GM19438 (cell line): Measurements from ENCODE around the gene HK3.

Experiments used
- ATAC-seq: cut with Tn5 transposase; IDR thresholded peaks from one replicate; pipeline ENCODE4 v1.9.1; 2021; ENCODE audit warnings: low read depth; ENCODE audit not compliant: unreplicated experiment

The HK3 gene

GRCh38 chr5:176886336-176887251 is 12.6 kb downstream of the HK3 start:
- ATAC-seq: no peak

DNA sequence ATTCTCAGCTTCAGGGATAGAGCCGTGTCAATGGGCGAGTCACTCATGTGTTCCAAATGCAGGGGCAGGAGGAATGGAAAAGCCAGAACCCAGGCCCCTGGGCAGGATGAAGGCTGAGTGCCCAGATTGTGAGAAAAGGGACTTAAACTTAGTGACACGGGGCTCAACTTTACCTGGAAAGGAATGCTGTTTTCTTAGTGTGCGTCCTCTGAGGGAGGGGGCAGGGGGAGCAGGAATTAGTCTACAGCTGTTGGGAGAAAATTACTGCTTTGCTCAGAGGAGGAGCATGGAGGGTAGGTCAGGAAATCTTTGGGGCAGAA is 14.6 kb downstream of the HK3 start:
- no peak for ATAC-seq

GRCh38 chr5:176883700-176884570 is 15.2 kb downstream of the HK3 start:
- no peak for ATAC-seq

DNA sequence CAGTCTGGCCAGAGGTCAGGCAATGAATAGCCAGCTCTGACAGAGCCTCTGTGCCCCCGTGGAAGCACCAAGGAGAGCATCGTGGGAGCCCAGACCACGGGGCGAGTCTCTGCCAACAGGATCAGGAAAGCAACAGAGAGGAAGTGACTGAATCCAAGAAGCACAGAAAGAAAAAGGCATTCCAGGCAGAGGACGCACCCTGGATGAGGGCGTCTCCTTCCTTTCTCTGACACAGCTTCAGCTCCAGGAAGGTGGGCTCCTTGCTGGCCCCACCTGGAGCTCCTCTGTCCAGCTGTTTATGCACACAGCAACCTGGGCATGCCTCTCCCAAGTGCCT is 16.6 kb downstream of the HK3 start:
- ATAC-seq: no peak

DNA sequence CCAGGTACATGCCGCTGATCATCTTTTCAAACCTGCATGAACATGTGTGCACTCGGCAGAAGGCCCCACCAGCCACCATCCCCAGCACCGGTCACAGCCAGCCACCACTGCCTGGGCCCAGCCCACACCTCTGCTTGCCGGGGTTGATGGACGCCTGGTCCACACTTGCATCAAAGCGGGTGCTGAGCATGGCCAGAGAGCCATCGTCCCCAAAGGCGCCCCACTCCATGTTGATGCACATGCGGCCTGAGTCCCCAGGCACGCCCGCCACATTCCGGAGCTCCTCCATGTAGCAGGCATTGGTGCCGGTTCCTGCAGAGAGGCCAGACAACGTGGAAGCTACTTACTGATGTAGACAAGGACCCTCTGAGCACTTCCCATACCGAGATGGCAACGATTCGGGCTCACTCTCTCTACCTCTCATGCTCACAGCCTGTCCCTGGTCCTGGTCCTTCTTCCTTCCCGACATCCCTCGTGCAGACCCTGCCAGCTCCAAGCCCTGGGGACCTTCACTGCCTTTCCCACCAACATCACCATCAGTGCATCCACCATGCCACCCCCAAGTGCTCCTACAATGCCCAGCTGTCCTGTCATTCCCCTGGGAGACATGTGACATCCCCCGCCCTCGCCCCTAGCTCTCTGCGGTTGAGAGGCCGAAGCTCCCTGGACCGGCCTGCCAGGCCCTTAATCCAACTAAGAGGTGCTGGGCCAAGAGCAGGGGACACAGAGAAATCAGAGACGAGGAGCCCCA is 17.2 kb downstream of the HK3 start:
- ATAC-seq: no peak

GRCh38 chr5:176881021-176881749 is 18.0 kb downstream of the HK3 start:
- no peak for ATAC-seq

- ATAC-seq: no peak
Observed at GRCh38 chr5:176880366-176881020, 18.7 kb downstream of the HK3 start.

DNA sequence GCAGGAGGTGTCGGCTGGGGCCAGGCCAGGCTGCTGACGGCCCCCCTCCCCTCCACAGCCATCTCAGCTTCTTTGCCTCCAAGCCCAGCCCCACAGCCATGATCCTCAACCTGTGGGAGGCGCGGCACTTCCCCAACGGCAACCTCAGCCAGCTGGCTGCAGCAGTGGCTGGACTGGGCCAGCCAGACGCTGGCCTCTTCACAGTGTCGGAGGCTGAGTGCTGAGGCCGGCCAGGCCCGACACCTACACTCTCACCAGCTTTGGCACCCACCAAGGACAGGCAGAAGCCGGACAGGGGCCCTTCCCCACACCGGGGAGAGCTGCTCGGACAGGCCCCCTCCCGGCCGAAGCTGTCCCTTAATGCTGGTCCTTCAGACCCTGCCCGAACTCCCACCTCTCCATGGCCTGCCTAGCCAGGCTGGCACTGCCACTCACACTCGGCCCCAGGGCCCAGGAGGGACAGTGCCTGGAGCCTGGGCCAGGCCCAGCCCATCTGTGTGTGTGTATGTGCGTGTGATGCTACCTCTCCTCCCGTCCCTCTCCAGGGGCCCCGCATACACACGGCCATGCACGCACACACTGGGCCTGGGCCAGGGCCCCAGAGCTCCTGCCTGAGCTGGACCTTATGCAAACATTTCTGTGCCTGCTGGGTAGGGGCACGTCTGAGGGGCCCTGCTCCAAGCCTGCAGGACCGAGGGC is 19.3 kb downstream of the HK3 start:
- ATAC-seq: no peak

DNA sequence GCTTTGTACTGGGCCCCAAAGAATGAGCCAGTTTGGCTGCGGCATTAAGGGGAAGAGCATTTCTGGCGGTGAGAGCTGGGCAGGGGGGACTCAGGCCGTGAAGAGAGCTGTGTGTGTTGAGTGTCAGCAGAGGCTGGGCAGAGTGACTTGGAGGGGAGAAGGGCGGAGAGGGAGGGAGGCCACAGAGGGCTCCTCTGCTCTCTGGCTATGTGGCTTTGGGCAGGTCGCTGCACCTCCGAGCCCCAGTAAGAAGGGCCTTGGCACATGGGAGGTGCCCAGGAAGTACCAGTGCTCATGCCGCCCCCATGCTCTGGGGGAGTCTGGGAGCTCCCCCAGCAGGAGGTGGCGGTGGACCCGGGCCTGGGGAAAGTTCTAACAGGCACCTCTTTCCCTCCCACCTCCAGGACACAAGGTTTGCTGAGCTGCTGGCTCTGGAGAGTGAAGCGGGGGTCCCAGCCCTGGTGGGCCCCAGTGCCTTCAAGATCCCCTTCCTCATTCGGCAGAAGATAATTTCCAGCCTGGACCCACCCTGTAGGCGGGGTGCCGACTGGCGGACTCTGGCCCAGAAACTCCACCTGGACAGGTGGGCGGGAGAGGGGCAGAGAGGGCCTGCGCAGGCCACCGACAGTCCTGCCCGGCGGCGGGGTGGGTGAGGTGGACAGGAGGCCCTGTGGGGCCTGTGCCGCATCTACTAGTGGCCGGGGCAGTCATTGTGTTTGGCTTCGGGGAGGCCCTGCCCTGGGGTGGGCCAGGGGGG is 20.1 kb downstream of the HK3 start:
- ATAC-seq: no peak

GRCh38 chr5:176878463-176878862 is 20.7 kb downstream of the HK3 start:
- no peak for ATAC-seq

GRCh38 chr5:176877793-176878331 is 21.3 kb downstream of the HK3 start:
- no peak for ATAC-seq

DNA sequence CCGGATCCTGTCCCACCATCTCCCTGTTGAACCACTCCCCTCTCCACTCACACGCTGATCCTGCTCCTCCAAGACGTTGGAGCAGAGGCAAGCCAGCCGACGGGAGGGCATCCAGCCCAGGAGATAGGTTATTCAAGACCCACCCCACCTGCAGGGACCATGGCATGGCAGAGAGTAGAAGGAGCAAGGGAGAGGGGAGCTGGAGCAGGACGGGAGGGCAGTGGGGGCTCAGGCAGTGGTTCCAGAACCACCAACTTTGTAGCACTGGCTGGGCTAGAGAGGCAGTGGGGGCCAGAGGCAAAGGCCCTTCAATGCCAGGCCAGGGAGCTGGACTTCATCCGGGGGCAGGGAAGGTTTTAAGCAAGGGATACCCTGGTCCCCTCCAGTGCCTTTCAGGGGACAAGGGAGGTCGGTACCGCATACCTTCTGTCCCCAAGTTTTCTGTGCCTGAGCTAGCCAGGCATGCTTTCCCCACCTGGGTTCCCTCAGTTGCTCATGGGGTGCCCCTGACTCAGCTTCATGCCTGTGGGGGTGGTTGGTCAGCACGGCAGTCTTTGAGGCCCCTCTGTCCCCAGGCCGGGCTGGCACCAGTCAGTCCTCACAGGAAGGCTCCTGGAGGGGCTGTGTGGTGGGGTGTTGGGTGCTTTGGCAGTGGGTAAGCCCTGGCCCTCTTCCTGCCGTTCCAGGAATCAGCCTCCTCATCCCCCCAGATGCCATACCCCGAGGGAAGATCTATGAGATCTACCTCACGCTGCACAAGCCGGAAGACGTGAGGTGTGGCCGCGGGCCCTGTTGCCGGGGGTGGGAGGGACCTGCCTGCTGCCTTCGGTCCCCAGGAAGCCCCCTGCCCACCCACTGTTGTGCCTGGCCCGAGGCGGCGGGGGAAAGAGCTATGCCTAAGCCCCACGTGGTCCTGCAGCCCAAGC is 22.4 kb downstream of the HK3 start:
- no peak for ATAC-seq

DNA sequence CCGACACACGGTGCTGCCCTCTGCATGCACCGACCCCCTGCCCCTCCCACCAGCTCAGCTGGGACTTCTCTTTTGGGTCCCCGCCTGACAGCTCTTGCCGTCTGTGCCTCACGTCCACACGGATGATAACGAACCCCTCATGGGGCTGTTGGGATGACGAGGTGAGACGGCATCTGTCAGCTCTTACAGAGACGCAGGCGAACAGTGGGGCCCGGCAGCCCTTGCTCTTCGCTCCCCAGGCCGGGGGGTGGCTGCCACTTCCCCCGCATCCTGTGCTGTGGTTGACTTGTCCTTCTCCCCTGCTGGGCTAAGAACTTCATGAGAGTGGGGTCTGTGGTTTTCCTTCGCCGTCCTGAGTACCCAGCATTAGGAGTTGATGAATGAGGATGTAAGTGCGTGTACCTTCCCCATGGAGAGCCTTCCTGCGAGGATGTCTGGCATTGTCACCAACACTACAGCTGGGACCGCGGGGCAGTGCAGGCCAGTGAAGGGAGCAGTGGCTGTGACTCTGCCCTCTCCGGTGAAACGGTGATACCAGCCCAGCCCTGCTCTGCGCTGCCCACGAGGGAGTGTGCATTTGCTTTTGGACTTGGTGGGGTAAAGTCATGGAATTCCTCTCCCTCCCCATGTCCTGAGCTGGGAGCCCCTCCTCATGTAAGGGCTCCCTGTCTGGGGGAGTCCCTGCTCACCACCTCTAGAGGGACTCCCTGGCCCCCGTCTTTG is 23.2 kb downstream of the HK3 start:
- no peak for ATAC-seq

- ATAC-seq: no peak
Observed at GRCh38 chr5:176875014-176875550, 24.1 kb downstream of the HK3 start.

DNA sequence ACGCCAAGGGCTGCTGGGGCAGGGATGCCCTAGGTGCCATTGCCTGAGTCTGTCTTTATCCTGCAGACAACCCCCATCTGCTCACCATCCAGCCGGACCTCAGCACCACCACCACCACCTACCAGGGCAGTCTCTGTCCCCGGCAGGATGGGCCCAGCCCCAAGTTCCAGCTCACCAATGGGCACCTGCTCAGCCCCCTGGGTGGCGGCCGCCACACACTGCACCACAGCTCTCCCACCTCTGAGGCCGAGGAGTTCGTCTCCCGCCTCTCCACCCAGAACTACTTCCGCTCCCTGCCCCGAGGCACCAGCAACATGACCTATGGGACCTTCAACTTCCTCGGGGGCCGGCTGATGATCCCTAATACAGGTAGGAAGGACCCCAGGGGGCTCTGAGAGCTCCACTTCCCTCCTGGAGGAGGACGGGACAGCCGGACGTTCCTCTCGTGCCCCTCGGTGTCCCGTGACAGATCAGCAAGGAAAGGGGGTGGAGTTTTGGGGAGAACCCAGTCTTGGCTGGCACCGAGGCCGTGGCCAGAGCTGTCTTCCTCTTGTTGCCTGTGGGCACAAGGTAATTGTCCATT is 24.9 kb downstream of the HK3 start:
- ATAC-seq: no peak

GRCh38 chr5:176873541-176874172 is 25.5 kb downstream of the HK3 start:
- no peak for ATAC-seq
